H1 (cell line): Measurements from ENCODE around the gene FOXD3. TPM values are rescaled to one million over a fixed set of nuclear protein-coding genes. Genes with fewer than 3 reads are reported as not detected.
"Not testable (repeated sequence)": the region's sequence is repeated elsewhere in the genome, so short reads cannot be mapped to it uniquely, and the experiment has no call there.

Source experiments
- CTCF ChIA-PET: fragments of 300-600 bp; sonication (Branson Sonifier 250); formaldehyde crosslinking; loops from one replicate; lab custom pipeline; 2021; ENCODE audit not compliant: partially characterized antibody; lab: Charles Lee
- POLR2A ChIA-PET: fragments of 300-600 bp; sonication (Branson Sonifier 250); formaldehyde crosslinking; loops from one replicate; lab custom pipeline; 2021; ENCODE audit warnings: inconsistent platforms; ENCODE audit not compliant: partially characterized antibody; lab: Charles Lee
- DNase-seq, 2 experiments: peaks; one replicate each; pipeline versions ENCODE4 v3.0.0 to v3.0.0-alpha.2; 2010 to 2022; ENCODE audit warnings: low spot score in 2 of 2, low read depth in 1 of 2, mixed read lengths in 1 of 2
- FAIRE-seq: peaks from 2 replicates; lab custom pipeline; 2011; peaks lifted over from hg19 to GRCh38; lab: Jason Lieb, UNC
- H2AFZ ChIP-seq: 2 replicates; pipeline ENCODE4 v1.8.1; 2012; ENCODE audit warnings: low read length, inconsistent platforms
- H2AK5ac ChIP-seq: 2 replicates; pipeline ENCODE4 v1.6.1; 2013; ENCODE audit warnings: low read depth, low read length
- H2BK120ac ChIP-seq: replicated peaks from 2 replicates; pipeline ENCODE3; 2013; ENCODE audit warnings: low read depth, low read length, inconsistent platforms
- H2BK12ac ChIP-seq: 2 replicates; pipeline ENCODE4 v1.6.1; 2013; ENCODE audit warnings: low read depth, low read length
- H2BK15ac ChIP-seq: 2 replicates; pipeline ENCODE4 v1.6.1; 2013; ENCODE audit warnings: low read length
- H2BK20ac ChIP-seq: 2 replicates; pipeline ENCODE4 v1.6.1; 2013; ENCODE audit warnings: low read length
- H2BK5ac ChIP-seq: 2 replicates; pipeline ENCODE4 v1.6.1; 2013; ENCODE audit warnings: low read depth, low read length
- H3K14ac ChIP-seq: 2 replicates; pipeline ENCODE4 v1.6.1; 2013; ENCODE audit warnings: inconsistent platforms; ENCODE audit not compliant: insufficient read length
- H3K18ac ChIP-seq: 2 replicates; pipeline ENCODE4 v1.6.1; 2013; ENCODE audit warnings: low read length; ENCODE audit errors: extremely low read depth
- H3K23ac ChIP-seq: 2 replicates; pipeline ENCODE4 v1.6.1; 2013; ENCODE audit warnings: inconsistent platforms; ENCODE audit not compliant: insufficient read length
- H3K23me2 ChIP-seq: 2 replicates; pipeline ENCODE4 v1.6.1; 2013; ENCODE audit warnings: low read depth, low read length
- H3K27ac ChIP-seq: 2 replicates; pipeline ENCODE4 v1.6.1; 2011; ENCODE audit warnings: low read depth, low read length, inconsistent platforms
- H3K27me3 ChIP-seq, 4 experiments: replicated peaks in 1 of 4; 1 replicate in 1 of 4; 2 replicates in 3 of 4; pipeline versions ENCODE4 v1.6.1 to v1.8.1; 2011 to 2013; ENCODE audit warnings: low read length in 3 of 4, mild to moderate bottlenecking in 3 of 4, inconsistent platforms in 2 of 4, mixed read lengths in 2 of 4, moderate library complexity in 1 of 4; ENCODE audit not compliant: control insufficient read depth in 3 of 4, insufficient read depth in 3 of 4; ENCODE audit errors: extremely low read depth in 1 of 4
- H3K36me3 ChIP-seq, 4 experiments: 2 replicates each; pipeline versions ENCODE4 v1.6.1 to v1.8.1; 2011 to 2013; ENCODE audit warnings: mild to moderate bottlenecking in 4 of 4, low read length in 3 of 4, moderate library complexity in 2 of 4, control low read depth in 1 of 4, inconsistent platforms in 1 of 4; ENCODE audit not compliant: insufficient read depth in 4 of 4, control insufficient read depth in 2 of 4
- H3K4ac ChIP-seq: replicated peaks from 2 replicates; pipeline ENCODE3; 2013; ENCODE audit warnings: low read length, low read depth, mixed read lengths, inconsistent platforms; ENCODE audit not compliant: insufficient read length
- H3K4me1 ChIP-seq, 4 experiments: replicated peaks in 1 of 4; 1 replicate in 1 of 4; 2 replicates in 3 of 4; pipeline versions ENCODE4 v1.6.1 to v1.8.1; 2011 to 2013; ENCODE audit warnings: low read length in 3 of 4, inconsistent platforms in 2 of 4, mixed read lengths in 1 of 4; ENCODE audit not compliant: insufficient read depth in 4 of 4, control insufficient read depth in 3 of 4
- H3K4me2 ChIP-seq, 2 experiments: 2 replicates each; pipeline versions ENCODE4 v1.6.1 to v1.8.1; 2011 to 2013; ENCODE audit warnings: low read depth in 2 of 2, low read length in 2 of 2, control low read depth in 1 of 2, inconsistent platforms in 1 of 2, mild to moderate bottlenecking in 1 of 2; ENCODE audit not compliant: insufficient read depth in 1 of 2
- H3K4me3 ChIP-seq, 4 experiments: fragments of 200-600, 300-600 bp in 1 of 4; sonication (generic), shearing (Covaris generic), sonication (Bioruptor Twin) in 1 of 4; 2 replicates each; pipeline versions ENCODE4 v1.5.1 to v1.8.1; 2011 to 2016; ENCODE audit warnings: low read length in 4 of 4, low read depth in 3 of 4, control low read depth in 2 of 4, inconsistent platforms in 2 of 4, mild to moderate bottlenecking in 2 of 4, mixed read lengths in 1 of 4, moderate library complexity in 1 of 4; ENCODE audit not compliant: insufficient read depth in 2 of 4; ENCODE audit errors: extremely low read depth in 1 of 4
- H3K56ac ChIP-seq: replicated peaks from 2 replicates; pipeline ENCODE3; 2013; ENCODE audit warnings: low read depth, mild to moderate bottlenecking, mixed read lengths, low read length, inconsistent platforms; ENCODE audit not compliant: insufficient read length
- H3K79me1 ChIP-seq: 2 replicates; pipeline ENCODE4 v1.6.1; 2013; ENCODE audit warnings: low read depth, low read length, control low read depth
- H3K79me2 ChIP-seq, 2 experiments: 2 replicates each; pipeline versions ENCODE4 v1.6.1 to v1.8.1; 2012 to 2013; ENCODE audit warnings: low read length in 2 of 2, mild to moderate bottlenecking in 2 of 2, inconsistent platforms in 1 of 2; ENCODE audit not compliant: insufficient read depth in 2 of 2, control insufficient read depth in 1 of 2
- H3K9ac ChIP-seq, 4 experiments: replicated peaks in 1 of 4; 1 replicate in 1 of 4; 2 replicates in 3 of 4; pipeline versions ENCODE4 v1.6.1 to v1.8.1; 2011 to 2013; ENCODE audit warnings: low read depth in 3 of 4, low read length in 3 of 4, control low read depth in 2 of 4, mild to moderate bottlenecking in 2 of 4, moderate library complexity in 2 of 4, inconsistent platforms in 1 of 4; ENCODE audit errors: extremely low read depth in 1 of 4
- H3K9me3 ChIP-seq, 2 experiments: 2 replicates each; pipeline versions ENCODE4 v1.6.1 to v1.8.1; 2012 to 2013; ENCODE audit warnings: mild to moderate bottlenecking in 2 of 2, moderate library complexity in 2 of 2, control low read depth in 1 of 2, inconsistent platforms in 1 of 2, low read depth in 1 of 2, low read length in 1 of 2, mixed read lengths in 1 of 2; ENCODE audit not compliant: insufficient read depth in 2 of 2
- H4K20me1 ChIP-seq, 2 experiments: replicated peaks in 1 of 2; 2 replicates each; pipeline versions ENCODE3 to v1.8.1; 2011 to 2013; ENCODE audit warnings: inconsistent platforms in 2 of 2, low read length in 2 of 2, mild to moderate bottlenecking in 1 of 2; ENCODE audit not compliant: insufficient read depth in 2 of 2, control insufficient read depth in 1 of 2
- H4K5ac ChIP-seq: 2 replicates; pipeline ENCODE4 v1.6.1; 2013; ENCODE audit warnings: low read length, low read depth, mixed read lengths, inconsistent platforms; ENCODE audit not compliant: insufficient read length
- H4K8ac ChIP-seq: 2 replicates; pipeline ENCODE4 v1.8.0; 2013; ENCODE audit warnings: mild to moderate bottlenecking, moderate library complexity, low read length, inconsistent platforms; ENCODE audit not compliant: insufficient read depth; ENCODE audit errors: extremely low read depth
- H4K91ac ChIP-seq: replicated peaks from 2 replicates; pipeline ENCODE3; 2013; ENCODE audit warnings: low read length, mixed read lengths, inconsistent platforms; ENCODE audit not compliant: insufficient read length
- WGBS, 2 experiments: shearing (Covaris generic) in 1 of 2; methylation state at CpG; one replicate each; pipeline versions ENCODE4 v1.1.6 to v1.1.7; 2013 to 2015; ENCODE audit warnings: low lambda C conversion rate in 2 of 2, mixed read lengths in 2 of 2, inconsistent platforms in 1 of 2, low coverage in 1 of 2, missing lambda C conversion rate in 1 of 2; ENCODE audit not compliant: insufficient replicate concordance in 2 of 2, insufficient coverage in 1 of 2, insufficient read length in 1 of 2; ENCODE audit errors: extremely low coverage in 1 of 2, missing lambda C conversion rate in 1 of 2; 5-methylcytosine and 5-hydroxymethylcytosine counted together
- polyA plus RNA-seq, 7 experiments: library from polyadenylated mRNA; depleted of rRNA in 3 of 7; stranded (reverse) in 5 of 7; unstranded in 2 of 7; fragments of >200 nt in 5 of 7; fragments of 200-250 nt in 2 of 7; gene quantifications; 1 replicate in 5 of 7; 2 replicates in 1 of 7; 4 replicates in 1 of 7; pipeline versions ENCODE4 v1.2.1 to v1.2.3, GENCODE V29; 2011 to 2013; ENCODE audit warnings: missing spikeins in 2 of 7, mixed read lengths in 2 of 7
- total RNA-seq: library from RNA; stranded (reverse); fragmentation: NEBNext Ultra II Directional; extraction: Animal tissue kit (Norgen Biotek cat#: 25700); gene quantifications from 2 replicates; pipeline ENCODE4 v1.2.1, GENCODE V29; 2021

The FOXD3 gene
- total and polyA plus RNA-seq, 2 of the 8 experiments (the other 6 are each of a cell fraction or from before 2014, with no cell fraction given) = 8.7 to 33.7 TPM

GRCh38 chr1:63356234-63356633, 33.9 kb downstream of the FOXD3 start:
- CTCF ChIA-PET = interaction anchor here (0.6 to 1.3 kb wide), 5 partner anchors 28 to 1584 kb away, joined by 3 to 5 read pairs (median 3); no protein-coding TSS in a partner anchor
- not testable (repeated sequence) for H4K8ac ChIP-seq, H2BK5ac ChIP-seq, H3K79me2 ChIP-seq, H3K4me1 ChIP-seq, H3K27ac ChIP-seq, H4K91ac ChIP-seq, H3K56ac ChIP-seq, H3K14ac ChIP-seq, H3K79me1 ChIP-seq, H4K5ac ChIP-seq, H2AK5ac ChIP-seq, H4K20me1 ChIP-seq, H3K4me2 ChIP-seq, H3K18ac ChIP-seq, FAIRE-seq, H3K9me3 ChIP-seq, H2BK120ac ChIP-seq, H3K9ac ChIP-seq, H3K27me3 ChIP-seq, H3K36me3 ChIP-seq, H2BK15ac ChIP-seq, DNase-seq, H3K23ac ChIP-seq, H3K4me3 ChIP-seq, H2AFZ ChIP-seq, H3K4ac ChIP-seq, H2BK20ac ChIP-seq, H3K23me2 ChIP-seq, H2BK12ac ChIP-seq
- WGBS, 2 experiments = 84% methylated on average over 2 of the region's 2 CpGs; no CpG with 5 or more reads in 1 of the 2 experiments
- POLR2A ChIA-PET = interaction anchor here (0.9 to 1.3 kb wide), 3 partner anchors 12 to 57 kb away, joined by 3 to 6 read pairs (median 3); no protein-coding TSS in a partner anchor
